T follicular helper cell (primary cell): Measurements from ENCODE around the gene FCHO2.

ENCODE experiments used
- DNase-seq: peaks from one replicate; pipeline ENCODE4 v3.0.0-alpha.2; 2020; ENCODE audit warnings: low read depth

FCHO2 gene

DNA sequence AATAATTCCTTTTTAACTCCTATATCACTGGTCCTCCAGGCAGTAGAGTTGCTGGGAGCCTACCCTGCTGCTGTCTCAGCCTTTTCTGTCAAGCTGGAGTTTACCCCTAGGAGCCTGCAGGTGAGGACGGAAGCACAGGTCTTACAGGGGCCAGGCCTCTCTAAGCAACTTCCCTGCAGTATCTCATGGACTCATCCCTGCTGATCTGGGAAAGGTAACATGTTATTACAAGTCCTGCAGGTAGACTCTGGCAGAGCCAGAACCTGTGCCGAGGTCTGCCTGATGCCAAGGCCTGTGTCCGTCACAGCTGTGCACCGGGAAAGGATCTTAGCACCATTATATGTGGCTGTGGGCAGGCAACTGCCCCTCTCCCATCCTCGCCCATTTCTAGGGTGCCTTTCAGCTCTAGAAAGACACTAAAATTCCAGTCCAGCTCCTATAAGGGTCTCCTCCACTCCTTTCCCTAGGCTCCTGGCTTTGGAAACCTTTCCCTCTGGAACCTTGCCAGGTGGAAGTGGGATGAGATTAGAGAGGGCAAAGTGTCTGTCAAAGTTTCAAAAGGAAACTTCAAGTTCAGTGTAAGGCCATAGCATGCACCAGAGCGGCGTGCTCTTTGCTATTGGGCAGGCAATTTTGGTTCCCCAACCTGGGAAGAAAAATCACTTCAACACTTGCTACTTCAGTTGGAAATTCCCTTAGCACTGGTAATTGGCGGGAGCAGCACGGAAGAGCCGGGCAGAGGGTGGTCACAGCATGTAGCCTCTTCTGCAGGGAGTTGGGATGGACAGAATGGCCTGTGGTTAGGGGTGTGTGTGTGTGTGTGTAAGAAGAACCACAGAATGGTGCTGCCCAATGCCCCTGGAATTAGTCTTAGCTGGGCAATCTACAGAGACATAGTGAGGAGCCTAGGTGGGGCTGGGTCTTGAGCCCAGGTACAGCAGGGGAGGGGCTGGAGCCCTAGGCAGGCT is 182.0 kb downstream of the FCHO2 start:
- no peak for DNase-seq

DNA sequence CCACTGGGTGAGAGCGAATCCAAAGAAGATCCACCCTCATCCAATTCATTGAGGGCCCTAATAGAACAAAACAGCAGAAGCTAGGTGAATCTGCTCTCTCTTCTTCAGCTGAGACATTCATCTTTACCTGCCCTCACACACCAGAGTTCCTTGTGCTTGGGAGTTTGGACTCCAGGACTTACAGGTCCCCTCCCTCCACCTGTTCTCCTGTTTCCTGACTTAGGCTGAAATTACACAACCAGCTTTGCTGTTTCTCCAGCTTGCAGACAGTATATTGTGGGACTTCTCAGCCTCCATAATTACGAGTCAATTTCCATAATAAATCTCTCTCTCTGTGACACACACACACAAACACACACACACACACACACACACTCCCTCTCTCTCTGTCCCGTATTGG is 183.6 kb downstream of the FCHO2 start:
- no peak for DNase-seq
